Neural cell (in vitro differentiated cells): ENCODE data around the gene DUSP7. TPM values are rescaled to one million over a fixed set of nuclear protein-coding genes. Genes with fewer than 3 reads are reported as not detected.

ENCODE experiments used
- H2AFZ ChIP-seq: fragments of 200-600, 300-800 bp; sonication (generic), shearing (Covaris generic); 2 replicates; pipeline ENCODE4 v1.6.0; 2014; ENCODE audit warnings: low read depth, mild to moderate bottlenecking, antibody characterized with exemption, low read length, moderate library complexity
- H3F3A ChIP-seq: fragments of 200-600 bp; shearing (Covaris generic); 2 replicates; pipeline ENCODE4 v1.6.1; 2016; ENCODE audit warnings: mild to moderate bottlenecking, moderate library complexity, mixed read lengths, antibody characterized with exemption, low read length; ENCODE audit not compliant: insufficient read depth, poor library complexity, severe bottlenecking
- H3K27ac ChIP-seq: fragments of 200-600, 300-800 bp; sonication (generic), shearing (Covaris generic); 2 replicates; pipeline ENCODE4 v1.5.1; 2014; ENCODE audit warnings: mild to moderate bottlenecking, low read length, moderate library complexity
- H3K27me3 ChIP-seq: fragments of 300-800, 200-600 bp; sonication (generic), shearing (Covaris generic); 2 replicates; pipeline ENCODE4 v1.6.0; 2014; ENCODE audit warnings: mild to moderate bottlenecking, low read depth, low read length, moderate library complexity; ENCODE audit not compliant: insufficient read depth
- H3K36me3 ChIP-seq: fragments of 300-800, 200-600 bp; sonication (generic), shearing (Covaris generic); 2 replicates; pipeline ENCODE4 v1.5.1; 2014; ENCODE audit warnings: mild to moderate bottlenecking, antibody characterized with exemption, low read length, moderate library complexity; ENCODE audit not compliant: insufficient read depth
- H3K4me2 ChIP-seq: fragments of 300-800, 200-600 bp; sonication (generic), shearing (Covaris generic); 2 replicates; pipeline ENCODE4 v1.6.0; 2014; ENCODE audit warnings: mild to moderate bottlenecking, low read length
- H3K4me3 ChIP-seq: fragments of 300-800, 200-600 bp; sonication (generic), shearing (Covaris generic); 2 replicates; pipeline ENCODE4 v1.5.1; 2014; ENCODE audit warnings: mild to moderate bottlenecking, low read length, moderate library complexity
- H3K79me2 ChIP-seq: fragments of 200-600 bp; shearing (Covaris generic); replicated peaks from 2 replicates; pipeline ENCODE4 v1.6.0; 2014; ENCODE audit warnings: mild to moderate bottlenecking, low read length, moderate library complexity; ENCODE audit not compliant: insufficient read depth
- H3K9ac ChIP-seq: fragments of 300-800, 200-600 bp; sonication (generic), shearing (Covaris generic); 2 replicates; pipeline ENCODE4 v1.6.1; 2016; ENCODE audit warnings: mild to moderate bottlenecking, low read length, mixed read lengths
- H3K9me2 ChIP-seq: fragments of 200-600 bp; shearing (Covaris generic); 2 replicates; pipeline ENCODE4 v1.6.1; 2016; ENCODE audit warnings: mild to moderate bottlenecking, low read length, mixed read lengths; ENCODE audit not compliant: insufficient read depth
- H3K9me3 ChIP-seq: fragments of 200-600, 300-800 bp; sonication (generic), shearing (Covaris generic); 2 replicates; pipeline ENCODE4 v1.6.1; 2016; ENCODE audit warnings: mild to moderate bottlenecking, mixed run types, low read length, moderate library complexity, mixed read lengths
- H4K20me1 ChIP-seq: fragments of 200-600 bp; shearing (Covaris generic); 2 replicates; pipeline ENCODE4 v1.6.1; 2016; ENCODE audit warnings: mild to moderate bottlenecking, mixed run types; ENCODE audit not compliant: insufficient read depth
- CTCF ChIP-seq: fragments of 450-650 bp; IDR thresholded peaks from 2 replicates; pipeline ENCODE4 v1.5.1; 2014; ENCODE audit warnings: antibody characterized with exemption, mild to moderate bottlenecking, moderate library complexity; ENCODE audit not compliant: poor library complexity, severe bottlenecking
- EP300 ChIP-seq: fragments of 450-650 bp; conservative IDR thresholded peaks from 2 replicates; pipeline ENCODE4 v1.6.1; 2014; ENCODE audit warnings: antibody characterized with exemption, mild to moderate bottlenecking, moderate library complexity; ENCODE audit not compliant: poor library complexity, severe bottlenecking
- EZH2 ChIP-seq: fragments of 200-600, 300-800 bp; shearing (Covaris generic), sonication (generic); IDR thresholded peaks from 2 replicates; pipeline ENCODE4 v1.6.1; 2014; ENCODE audit warnings: antibody characterized with exemption, low read length, borderline replicate concordance, mild to moderate bottlenecking; ENCODE audit not compliant: insufficient read depth, poor library complexity, severe bottlenecking
- MXI1 ChIP-seq: fragments of 450-650 bp; conservative IDR thresholded peaks from 2 replicates; pipeline ENCODE4 v1.6.1; 2014; ENCODE audit warnings: antibody characterized with exemption, mild to moderate bottlenecking; ENCODE audit not compliant: poor library complexity, severe bottlenecking
- POLR2AphosphoS5 ChIP-seq: IDR thresholded peaks from 2 replicates; pipeline ENCODE4 v1.6.1; 2012
- RAD21 ChIP-seq: fragments of 450-650 bp; conservative IDR thresholded peaks from 2 replicates; pipeline ENCODE4 v1.6.1; 2014; ENCODE audit warnings: antibody characterized with exemption, mild to moderate bottlenecking, moderate library complexity
- REST ChIP-seq: IDR thresholded peaks from 2 replicates; pipeline ENCODE4 v1.6.1; 2012; ENCODE audit warnings: borderline replicate concordance
- SMC3 ChIP-seq: fragments of 450-650 bp; conservative IDR thresholded peaks from 2 replicates; pipeline ENCODE4 v1.6.1; 2014; ENCODE audit warnings: antibody characterized with exemption, mild to moderate bottlenecking, moderate library complexity; ENCODE audit not compliant: poor library complexity
- TAF1 ChIP-seq: IDR thresholded peaks from 2 replicates; pipeline ENCODE4 v1.6.1; 2012; ENCODE audit warnings: low read depth
- polyA plus RNA-seq: library from polyadenylated mRNA; depleted of rRNA; stranded (reverse); fragments of >200 nt; gene quantifications from 2 replicates; pipeline ENCODE4 v1.2.3, GENCODE V29; 2014

DUSP7 gene
- polyA plus RNA-seq, 1 donor from 2014 or later = 8.5 TPM

- no peaks in the 10 kb centered on the region for H3K9me2 ChIP-seq
- H2AFZ ChIP-seq = peak overlapping the region; percentile 81
- peak overlapping the region; percentile 41 for H3K4me2 ChIP-seq
- peak overlapping the region; percentile 84 for H3K9ac ChIP-seq
- TF ChIP-seq SMC3 (no peak), CTCF (no peak), TAF1 (no peak), REST (peak; percentile 6)
- H3K36me3 ChIP-seq = no peaks in the 10 kb centered on the region
- no peaks in the 10 kb centered on the region for H3K27me3 ChIP-seq
- H3K9me3 ChIP-seq = no peaks in the 10 kb centered on the region
- H3K27ac ChIP-seq = peak overlapping the region; percentile 91
- no peaks in the 10 kb centered on the region for H4K20me1 ChIP-seq
- H3F3A ChIP-seq = no peaks in the 10 kb centered on the region
- peak overlapping the region; percentile 93 for H3K4me3 ChIP-seq
- H3K79me2 ChIP-seq = peaks cover 9% of the 10 kb centered on the region
Measured at GRCh38 chr3:52057812-52058495, 1.6 kb upstream of the DUSP7 start.

GRCh38 chr3:52056968-52057811 is 819 bp upstream of the DUSP7 start:
- H3K4me2 ChIP-seq = peak overlapping the region; percentile 65
- H4K20me1 ChIP-seq = no peaks in the 10 kb centered on the region
- no peaks in the 10 kb centered on the region for H3K36me3 ChIP-seq
- peak overlapping the region; percentile 81 for H2AFZ ChIP-seq
- H3F3A ChIP-seq = no peaks in the 10 kb centered on the region
- no peaks in the 10 kb centered on the region for H3K9me2 ChIP-seq
- H3K27ac ChIP-seq = peak overlapping the region; percentile 94
- peaks cover 9% of the 10 kb centered on the region for H3K79me2 ChIP-seq
- H3K9me3 ChIP-seq = no peaks in the 10 kb centered on the region
- H3K9ac ChIP-seq = peak overlapping the region; percentile 91
- TF ChIP-seq EZH2 = no peak
- peak; percentile 88 for TF ChIP-seq POLR2AphosphoS5
- peak; percentile 18 for TF ChIP-seq SMC3
- TF ChIP-seq MXI1 = peak; percentile 61
- TF ChIP-seq TAF1 = peak; percentile 89
- peak; percentile 23 for TF ChIP-seq EP300
- TF ChIP-seq CTCF = peak; percentile 46
- no peak for TF ChIP-seq RAD21
- TF ChIP-seq REST = peak; percentile 79
- H3K4me3 ChIP-seq = peak overlapping the region; percentile 93
- no peaks in the 10 kb centered on the region for H3K27me3 ChIP-seq
